HepG2 (cell line): ENCODE results near the gene SLC17A9. TPM values are rescaled to one million over a fixed set of nuclear protein-coding genes. Genes with fewer than 3 reads are reported as not detected.
"Not testable (repeated sequence)": the region's sequence is repeated elsewhere in the genome, so short reads cannot be mapped to it uniquely, and the experiment has no call there.

Experiments used
- ATAC-seq: fragments of 200-7000 bp; cut with Tn5 transposase; 3 replicates; pipeline ENCODE4 v1.9.1; 2020; ENCODE audit warnings: mild to moderate bottlenecking, moderate library complexity
- BruUV-seq: library from RNA; stranded (reverse); fragments of 400-500 nt; replicated peaks from 2 replicates; lab custom pipeline; 2021; lab: Mats Ljungman, UMichigan
- CTCF ChIA-PET: fragments of 300-600 bp; formaldehyde crosslinking; extraction: SDS; loops from one replicate; lab custom pipeline; 2021; ENCODE audit warnings: low total read pairs, inconsistent platforms, low intra/inter-chr PET ratio; lab: Yijun Ruan, JAX
- POLR2A ChIA-PET: fragments of 350-600 bp; sonication (Branson Sonifier 250); formaldehyde crosslinking; loops from one replicate; lab custom pipeline; 2020; ENCODE audit warnings: antibody characterized with exemption, inconsistent platforms; lab: Yijun Ruan, JAX
- DNase-seq: peaks from one replicate; pipeline ENCODE4 v3.0.0-alpha.2; 2015; ENCODE audit warnings: low spot score
- FAIRE-seq: peaks from 3 replicates; lab custom pipeline; 2011; peaks lifted over from hg19 to GRCh38; lab: Jason Lieb, UNC
- H2AFZ ChIP-seq: one replicate; pipeline ENCODE4 v1.6.1; 2011; ENCODE audit warnings: low read length, inconsistent platforms
- H3K27ac ChIP-seq: fragments of 300-600 bp; 3 replicates; pipeline ENCODE4 v1.8.0; 2011; ENCODE audit warnings: mixed run types, mild to moderate bottlenecking, mixed read lengths, low read length, inconsistent platforms; ENCODE audit not compliant: insufficient read depth; ENCODE audit errors: extremely low read length
- H3K27me3 ChIP-seq, 2 experiments: fragments of 200-600 bp in 1 of 2; 2 replicates in 1 of 2; 3 replicates in 1 of 2; pipeline versions ENCODE4 v1.6.0 to v1.8.0; 2011; ENCODE audit warnings: low read length in 2 of 2, mild to moderate bottlenecking in 2 of 2, moderate library complexity in 2 of 2, inconsistent platforms in 1 of 2; ENCODE audit not compliant: insufficient read depth in 2 of 2, control insufficient read depth in 1 of 2
- H3K36me3 ChIP-seq, 2 experiments: fragments of 200-600 bp in 1 of 2; replicated peaks in 1 of 2; 2 replicates in 1 of 2; 3 replicates in 1 of 2; pipeline versions ENCODE4 v1.5.1 to v1.8.0; 2011; ENCODE audit warnings: low read length in 2 of 2, inconsistent platforms in 1 of 2; ENCODE audit not compliant: insufficient read depth in 2 of 2, control insufficient read depth in 1 of 2
- H3K4me1 ChIP-seq: 2 replicates; pipeline ENCODE4 v1.5.1; 2012; ENCODE audit warnings: low read length, inconsistent platforms; ENCODE audit not compliant: insufficient read depth
- H3K4me2 ChIP-seq: 2 replicates; pipeline ENCODE4 v1.6.0; 2011; ENCODE audit warnings: low read depth, low read length, inconsistent platforms
- H3K4me3 ChIP-seq, 3 experiments: fragments of 200-600 bp in 1 of 3; sonication (generic), shearing (Covaris generic) in 1 of 3; replicated peaks in 1 of 3; 2 replicates each; pipeline ENCODE4 v1.5.1; 2011 to 2016; ENCODE audit warnings: low read length in 3 of 3, inconsistent platforms in 2 of 3, low read depth in 2 of 3, mild to moderate bottlenecking in 2 of 3, control low read depth in 1 of 3, mixed read lengths in 1 of 3; ENCODE audit not compliant: insufficient read depth in 1 of 3
- H3K79me2 ChIP-seq: one replicate; pipeline ENCODE4 v1.6.1; 2011; ENCODE audit warnings: low read length, inconsistent platforms; ENCODE audit not compliant: insufficient read depth
- H3K9ac ChIP-seq: 2 replicates; pipeline ENCODE4 v1.6.0; 2011; ENCODE audit warnings: mild to moderate bottlenecking, low read depth, low read length, inconsistent platforms; ENCODE audit not compliant: insufficient read depth
- H3K9me3 ChIP-seq: 2 replicates; pipeline ENCODE4 v1.5.1; 2012; ENCODE audit warnings: mild to moderate bottlenecking, low read length
- H4K20me1 ChIP-seq: 2 replicates; pipeline ENCODE4 v1.6.0; 2011; ENCODE audit warnings: inconsistent platforms, mild to moderate bottlenecking, low read length, moderate library complexity; ENCODE audit not compliant: insufficient read depth
- AGO2 ChIP-seq: fragments of 200-400 bp; formaldehyde crosslinking; optimal IDR thresholded peaks from 2 replicates; pipeline ENCODE3; 2017; ENCODE audit warnings: mild to moderate bottlenecking, low read depth, low read length, moderate library complexity
- CTCF ChIP-seq: sonication (generic); formaldehyde crosslinking; IDR thresholded peaks from 2 replicates; pipeline ENCODE4 v1.5.0; 2020; ENCODE audit warnings: mild to moderate bottlenecking, missing genetic modification reagents, moderate library complexity
- HNRNPL ChIP-seq: fragments of 200-400 bp; formaldehyde crosslinking; IDR thresholded peaks from 2 replicates; pipeline ENCODE4 v1.6.1; 2017; ENCODE audit warnings: mild to moderate bottlenecking, low read depth, low read length
- MTERF4 ChIP-seq: sonication (generic); formaldehyde crosslinking; IDR thresholded peaks from 2 replicates; pipeline ENCODE4 v1.8.0; 2023; ENCODE audit warnings: mild to moderate bottlenecking, missing genetic modification reagents
- NFYC ChIP-seq: IDR thresholded peaks from 2 replicates; pipeline ENCODE4 v1.6.1; 2016; ENCODE audit warnings: missing genetic modification reagents, missing compliant biosample characterization
- POLR2A ChIP-seq, 2 experiments: IDR thresholded peaks; 2 replicates each; pipeline ENCODE4 v1.6.1; 2011; ENCODE audit warnings: low read depth in 2 of 2, low read length in 2 of 2, mild to moderate bottlenecking in 1 of 2, moderate library complexity in 1 of 2; ENCODE audit not compliant: insufficient read depth in 1 of 2
- POLR2G ChIP-seq: fragments of 200-400 bp; formaldehyde crosslinking; IDR thresholded peaks from 2 replicates; pipeline ENCODE4 v1.6.1; 2018; ENCODE audit warnings: mild to moderate bottlenecking, low read depth, low read length, moderate library complexity
- RBFOX2 ChIP-seq: fragments of 200-400 bp; formaldehyde crosslinking; IDR thresholded peaks from 2 replicates; pipeline ENCODE4 v1.6.1; 2017; ENCODE audit warnings: low read depth, mild to moderate bottlenecking, low read length
- ZFX ChIP-seq: sonication (generic); formaldehyde crosslinking; IDR thresholded peaks from 2 replicates; pipeline ENCODE4 v1.4.0; 2020; ENCODE audit warnings: mild to moderate bottlenecking, low read depth, missing genetic modification reagents, moderate library complexity
- ZNF253 ChIP-seq: sonication (generic); formaldehyde crosslinking; IDR thresholded peaks from 2 replicates; pipeline ENCODE4 v1.8.0; 2022; ENCODE audit warnings: mild to moderate bottlenecking, missing genetic modification reagents, borderline replicate concordance
- ZNF687 ChIP-seq: sonication (generic); formaldehyde crosslinking; IDR thresholded peaks from 2 replicates; pipeline ENCODE4 v1.5.1; 2020; ENCODE audit warnings: mild to moderate bottlenecking, missing genetic modification reagents, moderate library complexity
- ZNF746 ChIP-seq: sonication (generic); formaldehyde crosslinking; IDR thresholded peaks from 2 replicates; pipeline ENCODE4 v1.8.0; 2022; ENCODE audit warnings: mild to moderate bottlenecking, missing genetic modification reagents
- WGBS: methylation state at CpG from one replicate; pipeline ENCODE4 v1.1.6; 2017; ENCODE audit warnings: low lambda C conversion rate; 5-methylcytosine and 5-hydroxymethylcytosine counted together
- in situ Hi-C: cut with HindIII; loops from 2 replicates; pipeline ENCODE4 v1.10.0; 2017; ENCODE audit warnings: low pct_unique_long_range_greater_than_20kb; ENCODE audit not compliant: extremely low pct_ligation_motif_present
- intact Hi-C: fragments of 100-400 bp; cut with micrococcal nuclease; formaldehyde crosslinking; loops from one replicate; pipeline ENCODE4 v1.10.0; 2022; ENCODE audit not compliant: unreplicated experiment
- polyA plus RNA-seq, 8 experiments: library from polyadenylated mRNA; depleted of rRNA in 3 of 8; stranded (reverse) in 7 of 8; unstranded in 1 of 8; fragments of >200 nt; fragmentation: Illumina TruSeq in 4 of 8; extraction: Trizol in 4 of 8; gene quantifications; 2 replicates each; pipeline versions ENCODE4 v1.2.1 to v1.2.3, GENCODE V29; 2011 to 2016; ENCODE audit warnings: low read depth in 4 of 8, missing spikeins in 1 of 8, mixed read lengths in 1 of 8; ENCODE audit not compliant: insufficient read depth in 1 of 8
- total RNA-seq, 5 experiments: library from RNA; depleted of rRNA; stranded (reverse); fragments of >200 nt; fragmentation: Illumina TruSeq; extraction: Trizol; gene quantifications; 2 replicates each; pipeline ENCODE4 v1.2.3, GENCODE V29; 2016; ENCODE audit warnings: low read depth in 1 of 5

Gene SLC17A9
- total and polyA plus RNA-seq, 2 of the 13 experiments (the other 11 are each of a cell fraction or from before 2014, with no cell fraction given) = 110 to 191 TPM

- POLR2A ChIA-PET = interaction anchor here (0.9 to 1.0 kb wide), 2 partner anchors 10 to 12 kb away, joined by 3 to 4 read pairs; no protein-coding TSS in a partner anchor
- H3K9ac ChIP-seq, H3K4me2 ChIP-seq, H3K27ac ChIP-seq, DNase-seq, FAIRE-seq, CTCF ChIA-PET, intact Hi-C loops, H3K4me3 ChIP-seq, H2AFZ ChIP-seq, H3K9me3 ChIP-seq, ATAC-seq, BruUV-seq, in situ Hi-C loops, H3K27me3 ChIP-seq: not testable (repeated sequence)
- WGBS = 97% methylated on average over 21 of the region's 31 CpGs
- peaks cover 79 to 95% of the 10 kb centered on the region in 2 experiments for H3K36me3 ChIP-seq
- H3K4me1 ChIP-seq = peaks cover 24% of the 10 kb centered on the region
- H3K79me2 ChIP-seq = peaks cover 22% of the 10 kb centered on the region
- TF ChIP-seq CTCF (CRISPR knock-in tag) = 0 out of 2 replicates have a peak, but pooled peaks have one; percentile 1
- 0 out of 4 replicates have a peak, but pooled peaks of 1 of the 2 experiments have one; percentile 4 for TF ChIP-seq POLR2A (IDR thresholded peaks at IDR 0.05; ENCODE audit: insufficient read depth in 1 of 2, low read depth in 2 of 2, low read length in 2 of 2)
- 0 out of 2 replicates have a peak, but pooled peaks have one; percentile 22 for TF ChIP-seq ZFX (CRISPR knock-in tag)
- TF ChIP-seq MTERF4 = 0 out of 2 replicates have a peak, but pooled peaks have one; percentile 25
- 0 out of 2 replicates have a peak, but pooled peaks have one; percentile 49 for TF ChIP-seq ZNF746
- TF ChIP-seq RBFOX2 = peak; percentile 76
- TF ChIP-seq NFYC (CRISPR knock-in tag) = 0 out of 2 replicates have a peak, but pooled peaks have one; percentile 14
- TF ChIP-seq HNRNPL = 0 out of 2 replicates have a peak, but pooled peaks have one; percentile 39
- peak; percentile 13; the same call in 1 of the 2 replicates for TF ChIP-seq ZNF687 (CRISPR knock-in tag)
- TF ChIP-seq ZNF253 (CRISPR knock-in tag) = 0 out of 2 replicates have a peak, but pooled peaks have one; percentile 55
- peak; percentile 62 for TF ChIP-seq AGO2
- 0 out of 2 replicates have a peak, but pooled peaks have one; percentile 46 for TF ChIP-seq POLR2G
- peaks cover 77% of the 10 kb centered on the region for H4K20me1 ChIP-seq
These were observed 8.2 kb downstream of the SLC17A9 start for GRCh38 chr20:62960446-62961309.
